Measurements from ENCODE around the gene ACTA2.

ACTA2 gene

GRCh38 chr10:88987840-88988239 lies 35.3 kb upstream of the ACTA2 start:
- TF ChIP-seq TAF1 (IDR thresholded peaks at IDR 0.05; ENCODE audit: borderline replicate concordance, insufficient read depth, low read length): no peak
- TF ChIP-seq REST (IDR thresholded peaks at IDR 0.05; ENCODE audit: insufficient read depth in 1 of 2, low read depth in 2 of 2, low read length in 2 of 2): no peak
- TF ChIP-seq POLR2AphosphoS5 (IDR thresholded peaks at IDR 0.05; ENCODE audit: low read depth, low read length): no peak
- TF ChIP-seq SIN3A (IDR thresholded peaks at IDR 0.05; ENCODE audit: borderline replicate concordance, insufficient read depth, low read length): no peak
- TF ChIP-seq FOXP2 (optimal IDR thresholded peaks at IDR 0.05; ENCODE audit: borderline replicate concordance, extremely low read depth, extremely low read length, insufficient read depth): no peak

- TF ChIP-seq TAF1 (IDR thresholded peaks at IDR 0.05; ENCODE audit: borderline replicate concordance, insufficient read depth, low read length) (no peak), FOXP2 (optimal IDR thresholded peaks at IDR 0.05; ENCODE audit: borderline replicate concordance, extremely low read depth, extremely low read length, insufficient read depth) (no peak), SIN3A (IDR thresholded peaks at IDR 0.05; ENCODE audit: borderline replicate concordance, insufficient read depth, low read length) (no peak), REST (IDR thresholded peaks at IDR 0.05; ENCODE audit: insufficient read depth in 1 of 2, low read depth in 2 of 2, low read length in 2 of 2) (no peak), POLR2AphosphoS5 (IDR thresholded peaks at IDR 0.05; ENCODE audit: low read depth, low read length) (no peak)
These were observed 34.7 kb upstream of the ACTA2 start for GRCh38 chr10:88987243-88987725.

GRCh38 chr10:88986549-88987242 lies 34.1 kb upstream of the ACTA2 start:
- TF ChIP-seq SIN3A (IDR thresholded peaks at IDR 0.05; ENCODE audit: borderline replicate concordance, insufficient read depth, low read length): no peak
- TF ChIP-seq REST (IDR thresholded peaks at IDR 0.05; ENCODE audit: insufficient read depth in 1 of 2, low read depth in 2 of 2, low read length in 2 of 2): no peak
- no peak for TF ChIP-seq POLR2AphosphoS5 (IDR thresholded peaks at IDR 0.05; ENCODE audit: low read depth, low read length)
- TF ChIP-seq FOXP2 (optimal IDR thresholded peaks at IDR 0.05; ENCODE audit: borderline replicate concordance, extremely low read depth, extremely low read length, insufficient read depth): no peak
- TF ChIP-seq TAF1 (IDR thresholded peaks at IDR 0.05; ENCODE audit: borderline replicate concordance, insufficient read depth, low read length): no peak

- TF ChIP-seq SIN3A (IDR thresholded peaks at IDR 0.05; ENCODE audit: borderline replicate concordance, insufficient read depth, low read length) (no peak), FOXP2 (optimal IDR thresholded peaks at IDR 0.05; ENCODE audit: borderline replicate concordance, extremely low read depth, extremely low read length, insufficient read depth) (no peak), POLR2AphosphoS5 (IDR thresholded peaks at IDR 0.05; ENCODE audit: low read depth, low read length) (no peak), REST (IDR thresholded peaks at IDR 0.05; ENCODE audit: insufficient read depth in 1 of 2, low read depth in 2 of 2, low read length in 2 of 2) (no peak), TAF1 (IDR thresholded peaks at IDR 0.05; ENCODE audit: borderline replicate concordance, insufficient read depth, low read length) (no peak)
These were observed 32.0 kb upstream of the ACTA2 start for GRCh38 chr10:88984525-88984924.

All from PFSK-1 (cell line).